DOHH2 (cell line): ENCODE measurements around the gene WDR27.

Experiments
- EZH2phosphoT487 ChIP-seq: fragments of 200-600 bp; sonication (generic); IDR thresholded peaks from 2 replicates; pipeline ENCODE4 v1.6.1; 2017; ENCODE audit warnings: borderline replicate concordance, mild to moderate bottlenecking, antibody characterized with exemption, low read length, moderate library complexity, mixed read lengths
- TF ChIP-seq, protein P1 (sequence below): fragments of 200-600 bp; sonication (generic); IDR thresholded peaks from one replicate; pipeline ENCODE4 v1.5.1; 2014; ENCODE audit warnings: antibody characterized with exemption, mild to moderate bottlenecking, low read depth, low read length; ENCODE audit not compliant: poor library complexity, severe bottlenecking

DNA sequence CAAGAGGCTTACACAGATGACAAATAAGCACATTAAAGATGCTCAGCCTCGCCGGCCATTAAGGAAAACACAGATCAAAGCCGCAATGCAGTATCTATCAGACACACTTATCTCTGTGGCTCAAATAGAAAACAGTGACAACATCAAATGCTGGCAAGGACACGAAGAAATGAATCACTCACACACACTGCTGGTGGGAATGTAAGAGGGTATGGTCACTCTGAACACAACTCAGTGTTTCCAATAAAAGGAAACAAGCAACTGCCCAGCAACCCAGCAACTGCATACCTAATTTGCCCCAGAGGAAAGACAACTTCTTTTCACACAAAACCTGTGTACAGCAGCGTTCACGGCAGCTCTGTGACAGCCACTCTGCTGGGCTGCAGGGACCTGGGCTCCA, 155.8 kb downstream of the WDR27 start:
- TF ChIP-seq, protein P1, sequence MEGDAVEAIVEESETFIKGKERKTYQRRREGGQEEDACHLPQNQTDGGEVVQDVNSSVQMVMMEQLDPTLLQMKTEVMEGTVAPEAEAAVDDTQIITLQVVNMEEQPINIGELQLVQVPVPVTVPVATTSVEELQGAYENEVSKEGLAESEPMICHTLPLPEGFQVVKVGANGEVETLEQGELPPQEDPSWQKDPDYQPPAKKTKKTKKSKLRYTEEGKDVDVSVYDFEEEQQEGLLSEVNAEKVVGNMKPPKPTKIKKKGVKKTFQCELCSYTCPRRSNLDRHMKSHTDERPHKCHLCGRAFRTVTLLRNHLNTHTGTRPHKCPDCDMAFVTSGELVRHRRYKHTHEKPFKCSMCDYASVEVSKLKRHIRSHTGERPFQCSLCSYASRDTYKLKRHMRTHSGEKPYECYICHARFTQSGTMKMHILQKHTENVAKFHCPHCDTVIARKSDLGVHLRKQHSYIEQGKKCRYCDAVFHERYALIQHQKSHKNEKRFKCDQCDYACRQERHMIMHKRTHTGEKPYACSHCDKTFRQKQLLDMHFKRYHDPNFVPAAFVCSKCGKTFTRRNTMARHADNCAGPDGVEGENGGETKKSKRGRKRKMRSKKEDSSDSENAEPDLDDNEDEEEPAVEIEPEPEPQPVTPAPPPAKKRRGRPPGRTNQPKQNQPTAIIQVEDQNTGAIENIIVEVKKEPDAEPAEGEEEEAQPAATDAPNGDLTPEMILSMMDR = no peak
- no peak for TF ChIP-seq EZH2phosphoT487
